ENCODE data around the gene OBP2A. TPM values are rescaled to one million over a fixed set of nuclear protein-coding genes. Genes with fewer than 3 reads are reported as not detected.

The OBP2A gene
- total and polyA plus RNA-seq, 2 of the 8 experiments (the other 6 are each of a cell fraction or from before 2014, with no cell fraction given): not detected

DNA sequence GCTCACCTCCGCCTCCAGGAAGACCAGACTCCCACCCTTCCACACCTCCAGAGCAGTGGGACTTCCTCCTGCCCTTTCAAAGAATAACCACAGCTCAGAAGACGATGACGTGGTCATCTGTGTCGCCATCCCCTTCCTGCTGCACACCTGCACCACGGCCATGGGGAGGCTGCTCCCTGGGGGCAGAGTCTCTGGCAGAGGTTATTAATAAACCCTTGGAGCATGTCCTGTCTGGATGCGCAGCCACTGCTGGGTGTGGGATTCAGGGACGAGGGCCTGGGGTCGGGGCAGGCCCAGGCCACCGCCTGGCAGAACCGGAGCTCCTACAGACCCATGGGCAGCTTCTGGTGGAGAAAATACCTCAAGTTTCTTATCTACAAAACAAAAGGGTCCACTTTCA lies 20.6 kb downstream of the OBP2A start:
- Histone ChIP-seq H3K4me1 (replicated peaks in 1 of 4; ENCODE audit: control insufficient read depth in 3 of 4, insufficient read depth in 4 of 4, low read length in 3 of 4) (peaks cover 0 to 3% (median 0%) of the 10 kb centered on the region in 4 experiments; a peak in 1 of 7 replicates), H3K23ac (ENCODE audit: insufficient read length) (no peak overlapping the region), H2AFZ (ENCODE audit: low read length) (no peak overlapping the region), H3K4me3 (ENCODE audit: extremely low read depth in 1 of 4, insufficient read depth in 2 of 4, low read depth in 3 of 4, low read length in 4 of 4) (no peak overlapping the region), H2BK120ac (replicated peaks; ENCODE audit: low read depth, low read length) (no peak overlapping the region), H4K20me1 (replicated peaks in 1 of 2; ENCODE audit: control insufficient read depth in 1 of 2, insufficient read depth in 2 of 2, low read length in 2 of 2) (no peaks in the 10 kb centered on the region), H3K9ac (replicated peaks in 1 of 4; ENCODE audit: extremely low read depth in 1 of 4, low read depth in 3 of 4, low read length in 3 of 4) (no peak overlapping the region), H3K4me2 (ENCODE audit: insufficient read depth in 1 of 2, low read depth in 2 of 2, low read length in 2 of 2) (no peak overlapping the region), H3K23me2 (ENCODE audit: low read depth, low read length) (no peaks in the 10 kb centered on the region; the same call in 1 of the 2 replicates), H3K27me3 (replicated peaks in 1 of 4; ENCODE audit: control insufficient read depth in 3 of 4, extremely low read depth in 1 of 4, insufficient read depth in 3 of 4, low read length in 3 of 4) (no peaks in the 10 kb centered on the region), H3K27ac (ENCODE audit: low read depth, low read length) (no peak overlapping the region), H2BK12ac (ENCODE audit: low read depth, low read length) (no peak overlapping the region), H3K56ac (replicated peaks; ENCODE audit: insufficient read length, low read depth, low read length) (no peak overlapping the region), H3K36me3 (ENCODE audit: control insufficient read depth in 2 of 4, insufficient read depth in 4 of 4, low read length in 3 of 4) (no peaks in the 10 kb centered on the region), H4K5ac (ENCODE audit: insufficient read length, low read depth, low read length) (no peak overlapping the region), H4K8ac (ENCODE audit: extremely low read depth, insufficient read depth, low read length) (no peak overlapping the region), H3K14ac (ENCODE audit: insufficient read length) (no peak overlapping the region), H2BK5ac (ENCODE audit: low read depth, low read length) (no peak overlapping the region), H4K91ac (replicated peaks; ENCODE audit: insufficient read length, low read length) (no peak overlapping the region), H2AK5ac (ENCODE audit: low read depth, low read length) (no peak overlapping the region), H3K9me3 (ENCODE audit: insufficient read depth in 2 of 2, low read depth in 1 of 2, low read length in 1 of 2) (peaks cover 0 to 13% of the 10 kb centered on the region in 2 experiments; a peak in 3 of 4 replicates), H2BK20ac (ENCODE audit: low read length) (no peak overlapping the region), H3K18ac (ENCODE audit: extremely low read depth, low read length) (no peak overlapping the region), H3K79me2 (ENCODE audit: control insufficient read depth in 1 of 2, insufficient read depth in 2 of 2, low read length in 2 of 2) (no peaks in the 10 kb centered on the region), H3K79me1 (ENCODE audit: low read depth, low read length) (no peaks in the 10 kb centered on the region), H3K4ac (replicated peaks; ENCODE audit: insufficient read length, low read depth, low read length) (no peak overlapping the region), H2BK15ac (ENCODE audit: low read length) (no peak overlapping the region)
- FAIRE-seq (no peak), DNase-seq (ENCODE audit: low read depth in 1 of 2, low spot score in 2 of 2) (no peak)
- 93% methylated on average over 10 of the region's 10 CpGs; no CpG with 5 or more reads in 1 of the 2 experiments for whole genome bisulfite sequencing, 2 experiments (ENCODE audit: extremely low coverage in 1 of 2, insufficient coverage in 1 of 2, insufficient read length in 1 of 2, insufficient replicate concordance in 2 of 2, low coverage in 1 of 2, low lambda C conversion rate in 2 of 2, missing lambda C conversion rate in 1 of 2)
- CTCF ChIA-PET (ENCODE audit: partially characterized antibody): interaction anchor here (0.6 to 1.4 kb wide), 4 partner anchors 24 to 573 kb away, joined by 3 to 4 read pairs (median 3); no protein-coding TSS in a partner anchor
- POLR2A ChIA-PET (ENCODE audit: partially characterized antibody): no interaction called here
- TF ChIP-seq CEBPB (IDR thresholded peaks at IDR 0.05; ENCODE audit: low read depth, low read length) (no peak), RFX5 (IDR thresholded peaks at IDR 0.05; ENCODE audit: borderline replicate concordance, low read depth, low read length) (no peak), E2F6 (IDR thresholded peaks at IDR 0.05) (no peak), RNF2 (IDR thresholded peaks at IDR 0.05; ENCODE audit: borderline replicate concordance, low read depth, low read length, missing control alignments, poor library complexity, severe bottlenecking) (no peak), CTCF (IDR thresholded peaks at IDR 0.05; ENCODE audit: control extremely low read depth in 1 of 3, insufficient read depth in 1 of 3, low read depth in 1 of 3, low read length in 3 of 3) (no peak), HDAC6 (IDR thresholded peaks at IDR 0.05; ENCODE audit: low read depth, low read length) (no peak), JUND (IDR thresholded peaks at IDR 0.05; ENCODE audit: low read length) (no peak), ASH2L (IDR thresholded peaks at IDR 0.05; ENCODE audit: low read length) (no peak), CTBP2 (IDR thresholded peaks at IDR 0.05; ENCODE audit: borderline replicate concordance, insufficient read depth, insufficient read length, low read length) (no peak), TCF12 (IDR thresholded peaks at IDR 0.05; ENCODE audit: low read depth, low read length) (no peak)

Measured in H1 (cell line).